CD1c-positive myeloid dendritic cell (primary cell): ENCODE results near the gene ST8SIA6.
"Not testable (repeated sequence)": the region's sequence is repeated elsewhere in the genome, so short reads cannot be mapped to it uniquely, and the experiment has no call there.

Experiments
- DNase-seq: peaks from one replicate; pipeline ENCODE4 v3.0.0-alpha.2; 2016; ENCODE audit errors: extremely low spot score

The ST8SIA6 gene

DNA sequence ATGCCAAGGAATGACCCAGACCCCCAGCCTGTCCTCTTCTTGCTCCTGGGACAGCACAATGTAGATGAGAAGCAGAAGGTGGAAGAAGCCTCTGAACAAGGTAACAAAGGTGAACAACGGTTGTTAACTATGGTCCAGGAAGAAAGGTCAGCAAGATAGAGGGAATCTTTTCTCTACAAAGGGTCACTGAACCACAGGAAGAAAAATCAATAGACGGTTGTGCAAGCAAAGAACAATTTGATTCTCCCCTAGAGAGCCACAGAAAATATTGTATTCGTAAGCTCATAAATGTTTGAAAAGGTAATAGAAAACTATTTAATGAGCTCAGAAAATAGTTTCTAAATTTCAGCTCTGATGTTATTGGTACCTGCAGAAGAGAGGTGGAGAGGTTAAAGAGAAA lies 111.3 kb downstream of the ST8SIA6 start:
- no peak for DNase-seq

DNA sequence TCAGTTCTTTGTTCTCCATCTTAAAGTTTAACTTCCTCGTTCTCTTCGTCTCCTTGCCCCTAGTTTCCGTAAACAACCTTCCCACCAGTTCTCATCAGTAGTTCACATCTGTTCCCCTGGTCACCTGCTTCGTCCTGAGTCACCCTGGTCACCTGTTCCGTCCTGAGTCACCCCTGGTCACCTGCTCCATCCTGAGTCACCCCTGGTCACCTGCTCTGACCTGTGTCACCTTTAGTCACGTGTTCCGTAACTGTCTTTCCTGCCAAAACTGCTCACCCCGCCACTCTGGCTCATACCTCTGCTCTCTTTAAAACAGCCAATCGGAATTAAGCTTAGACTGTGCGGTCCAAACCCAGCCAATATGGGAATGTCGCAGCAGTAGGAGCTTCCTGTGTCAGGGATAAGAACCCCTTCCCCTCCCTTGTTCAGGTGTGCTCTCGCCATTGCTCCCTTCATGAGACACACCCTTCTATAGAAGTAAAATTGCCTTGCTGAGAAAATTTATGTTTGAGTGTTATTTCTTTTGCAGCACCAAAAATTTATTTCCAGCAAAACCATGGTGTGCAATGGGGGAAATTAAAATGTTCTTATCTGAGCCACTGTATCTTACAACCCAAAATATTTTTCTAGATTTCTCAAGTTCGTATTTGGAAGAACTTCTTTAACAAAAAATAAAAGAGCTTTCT lies 114.1 kb downstream of the ST8SIA6 start:
- DNase-seq: no peak

DNA sequence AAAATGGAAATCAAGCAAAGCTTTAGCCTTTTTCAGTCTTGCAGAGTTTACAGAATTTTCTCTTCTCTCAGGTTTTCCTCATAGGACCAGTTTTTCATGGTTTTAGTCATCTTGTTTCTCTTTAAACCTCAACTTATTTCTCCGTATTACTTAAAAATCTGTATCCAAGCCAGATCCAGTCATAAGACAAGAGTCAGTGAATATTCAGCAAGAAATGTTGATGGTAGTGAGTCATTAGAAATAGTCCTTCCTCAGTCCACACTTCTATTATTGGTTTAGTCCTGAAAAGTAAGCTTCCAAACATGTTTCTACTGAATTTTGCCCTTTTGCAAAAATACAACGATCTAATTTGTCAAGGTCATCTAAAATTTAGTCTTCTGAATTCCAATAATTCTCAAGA lies 119.3 kb downstream of the ST8SIA6 start:
- no peak for DNase-seq

GRCh38 chr10:17330501-17330900 lies 123.9 kb downstream of the ST8SIA6 start:
- no peak for DNase-seq

- DNase-seq: no peak
Observed at GRCh38 chr10:17326377-17326776, 128.0 kb downstream of the ST8SIA6 start.

GRCh38 chr10:17321957-17322356 lies 132.4 kb downstream of the ST8SIA6 start:
- not testable (repeated sequence) for DNase-seq

GRCh38 chr10:17316488-17317170 lies 137.8 kb downstream of the ST8SIA6 start:
- DNase-seq: no peak

- DNase-seq: no peak
Observed at GRCh38 chr10:17309435-17309834, 145.0 kb downstream of the ST8SIA6 start.

GRCh38 chr10:17307123-17307522 lies 147.3 kb downstream of the ST8SIA6 start:
- DNase-seq: no peak

GRCh38 chr10:17292375-17292774 lies 162.0 kb downstream of the ST8SIA6 start:
- no peak for DNase-seq

GRCh38 chr10:17290226-17290625 lies 164.2 kb downstream of the ST8SIA6 start:
- no peak for DNase-seq

- no peak for DNase-seq
Observed at GRCh38 chr10:17289763-17290162, 164.6 kb downstream of the ST8SIA6 start.

DNA sequence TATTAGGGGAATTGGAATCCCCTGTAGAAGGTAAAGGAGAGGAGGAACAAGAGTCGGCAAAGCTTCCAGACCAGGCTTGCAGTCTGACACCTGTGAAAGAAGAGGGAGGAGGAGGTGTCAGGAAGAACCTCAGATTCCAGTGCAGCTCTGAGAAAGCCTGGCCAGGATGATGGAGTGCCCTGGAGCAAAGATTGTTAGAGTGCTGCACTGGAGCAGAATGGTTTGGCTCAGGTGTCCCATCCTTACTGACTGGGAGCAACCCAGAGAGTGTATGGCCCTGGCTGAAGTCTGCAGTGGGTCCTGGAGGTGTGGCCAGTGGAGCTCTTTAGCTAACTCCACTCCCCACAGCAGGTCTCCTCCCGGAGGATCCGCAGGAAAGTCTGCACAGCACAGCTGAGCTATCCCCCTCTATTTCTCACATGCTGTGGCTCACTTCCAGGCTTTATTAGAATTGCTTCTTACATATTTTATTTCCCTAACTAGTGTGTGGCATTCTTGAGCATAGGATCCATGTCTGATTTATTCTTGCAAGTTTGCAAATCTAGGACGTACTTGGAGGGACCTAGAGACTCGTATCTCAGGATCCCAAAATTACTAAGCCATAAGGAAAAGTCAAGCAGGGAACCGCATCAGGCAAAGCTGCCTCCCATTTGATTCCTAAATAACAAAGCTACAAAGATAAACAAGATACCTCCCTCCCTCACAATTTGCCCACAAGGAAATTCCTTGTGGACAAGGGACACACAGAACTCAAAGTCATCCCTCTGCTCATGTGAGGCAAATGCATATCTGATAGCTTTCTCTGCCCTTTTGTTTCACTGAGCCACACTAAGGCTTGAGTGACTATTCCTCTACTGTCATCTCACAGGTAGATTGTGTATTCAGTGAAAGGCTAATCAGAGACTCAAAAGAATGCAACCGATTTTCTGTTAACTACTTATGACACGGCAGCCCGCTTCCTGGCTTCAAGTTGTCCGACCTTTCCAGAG lies 167.5 kb downstream of the ST8SIA6 start:
- DNase-seq: no peak

DNA sequence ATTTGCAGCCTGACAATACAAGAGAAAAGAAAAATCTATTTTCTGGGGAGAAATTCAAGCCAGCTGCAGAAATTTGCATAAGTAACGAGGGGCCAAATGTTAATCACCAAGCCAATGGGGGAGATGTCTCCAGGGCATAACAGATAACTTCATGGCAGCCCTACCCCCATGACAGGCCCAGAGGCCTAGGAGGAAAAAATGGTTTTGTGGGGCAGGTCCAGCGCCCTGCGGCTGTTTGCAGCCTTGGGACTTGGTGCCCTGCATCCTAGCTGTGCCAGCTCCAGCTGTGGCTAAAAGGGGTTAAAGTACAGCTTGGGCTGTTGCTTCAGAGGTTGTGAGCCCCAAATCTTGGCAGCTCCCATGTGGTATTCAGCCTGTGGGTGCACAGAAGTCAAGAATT lies 172.1 kb downstream of the ST8SIA6 start:
- DNase-seq: no peak

- no peak for DNase-seq
Observed at GRCh38 chr10:17278607-17279240, 175.7 kb downstream of the ST8SIA6 start.

DNA sequence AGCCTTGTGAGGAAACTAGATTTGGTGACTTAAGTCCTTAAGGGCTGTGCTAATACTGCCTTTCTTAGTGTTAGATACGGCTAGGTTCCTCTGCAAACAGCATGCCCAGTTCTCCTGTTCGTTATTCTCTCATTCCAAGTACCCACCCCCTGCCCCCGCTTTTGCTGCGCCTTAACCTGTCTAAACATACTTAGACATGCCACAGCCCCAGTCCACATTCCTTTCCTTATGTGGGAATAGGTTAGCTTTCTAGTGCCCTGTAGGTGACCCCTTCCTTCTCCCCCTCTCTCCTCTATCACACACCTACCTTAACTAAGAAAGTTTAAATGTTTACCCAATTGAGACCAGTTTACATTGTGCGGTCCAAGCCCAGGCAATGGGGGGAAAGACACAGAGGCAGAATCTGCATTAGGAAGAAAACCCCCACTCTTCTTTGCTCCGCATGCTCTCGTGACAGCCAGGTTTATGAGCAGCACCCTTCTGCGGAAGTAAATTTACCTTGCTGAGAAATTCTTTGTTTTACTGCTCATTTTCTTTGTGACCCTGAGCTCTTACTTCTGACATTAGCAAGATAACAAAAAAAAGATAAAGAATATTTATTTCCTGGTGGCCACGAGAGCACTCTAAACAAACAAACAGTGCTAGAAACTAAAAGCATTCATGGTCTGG lies 177.5 kb downstream of the ST8SIA6 start:
- DNase-seq: no peak

GRCh38 chr10:17273403-17273802 lies 181.0 kb downstream of the ST8SIA6 start:
- DNase-seq: no peak

- no peak for DNase-seq
Observed at GRCh38 chr10:17272648-17273047, 181.7 kb downstream of the ST8SIA6 start.
